Activated naive CD4-positive, alpha-beta T cell treated with anti-CD3 and anti-CD28 coated beads, Interleukin-2, amount 50 U/mL, for 72 hours (primary cell): ENCODE measurements around the gene PLXNB3. TPM values are rescaled to one million over a fixed set of nuclear protein-coding genes. Genes with fewer than 3 reads are reported as not detected.
"Not testable (repeated sequence)": the region's sequence is repeated elsewhere in the genome, so short reads cannot be mapped to it uniquely, and the experiment has no call there.

ENCODE experiments used
- ATAC-seq, 2 donors: fragments of 150-1000 bp; cut with Tn5 transposase; 2 replicates each; pipeline ENCODE4 v1.10.0; 2021; ENCODE audit warnings: mild to moderate bottlenecking in 2 of 2, moderate library complexity in 2 of 2
- DNase-seq, 2 donors: peaks; one replicate each; pipeline ENCODE4 v3.0.0; 2021 to 2022; ENCODE audit warnings: low spot score in 2 of 2
- H3K27ac Mint-ChIP-seq, 2 donors: one replicate each; pipeline ENCODE4 v1.8.0; 2022; ENCODE audit warnings: mild to moderate bottlenecking in 2 of 2, mixed read lengths in 2 of 2
- H3K36me3 Mint-ChIP-seq, 2 donors: one replicate each; pipeline ENCODE4 v1.8.0; 2022; ENCODE audit warnings: mixed read lengths in 2 of 2
- H3K9me3 Mint-ChIP-seq, 2 donors: one replicate each; pipeline ENCODE4 v1.8.0; 2022; ENCODE audit warnings: mixed read lengths in 2 of 2
- total RNA-seq, 2 donors: library from RNA; stranded (reverse); gene quantifications; one replicate each; pipeline ENCODE4 v1.2.3, GENCODE V29; 2022

The PLXNB3 gene
- total RNA-seq, 2 donors from 2014 or later, result 1.5 to 3.2 TPM

DNA sequence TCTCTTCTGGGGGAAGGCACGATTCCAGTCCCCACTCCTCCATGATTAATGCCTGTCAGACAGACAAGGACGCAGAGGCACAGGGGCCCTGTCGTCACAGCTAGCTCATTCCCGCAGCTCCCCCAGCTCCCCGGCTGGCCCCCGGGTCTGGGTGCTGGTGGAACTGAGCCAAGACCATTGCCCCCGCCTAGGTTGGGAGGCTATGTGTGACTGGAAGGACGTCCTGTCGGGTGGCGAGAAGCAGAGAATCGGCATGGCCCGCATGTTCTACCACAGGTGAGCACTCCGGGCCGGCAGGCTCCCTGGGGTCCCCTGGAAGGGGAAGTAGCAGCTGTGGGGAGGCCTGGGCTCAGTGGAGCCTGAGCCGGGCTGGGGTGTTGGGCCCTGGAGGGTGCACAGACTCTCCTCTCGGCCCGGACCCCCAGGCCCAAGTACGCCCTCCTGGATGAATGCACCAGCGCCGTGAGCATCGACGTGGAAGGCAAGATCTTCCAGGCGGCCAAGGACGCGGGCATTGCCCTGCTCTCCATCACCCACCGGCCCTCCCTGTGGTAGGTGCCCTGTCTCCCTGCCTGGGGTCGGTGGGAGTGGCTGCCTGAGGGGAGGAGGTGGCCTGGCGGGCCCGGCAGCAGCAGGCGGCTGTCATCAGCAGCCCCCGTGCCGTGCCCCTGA is 21.1 kb upstream of the PLXNB3 start:
- DNase-seq, H3K27ac Mint-ChIP-seq, H3K36me3 Mint-ChIP-seq, H3K9me3 Mint-ChIP-seq, ATAC-seq: not testable (repeated sequence)

DNA sequence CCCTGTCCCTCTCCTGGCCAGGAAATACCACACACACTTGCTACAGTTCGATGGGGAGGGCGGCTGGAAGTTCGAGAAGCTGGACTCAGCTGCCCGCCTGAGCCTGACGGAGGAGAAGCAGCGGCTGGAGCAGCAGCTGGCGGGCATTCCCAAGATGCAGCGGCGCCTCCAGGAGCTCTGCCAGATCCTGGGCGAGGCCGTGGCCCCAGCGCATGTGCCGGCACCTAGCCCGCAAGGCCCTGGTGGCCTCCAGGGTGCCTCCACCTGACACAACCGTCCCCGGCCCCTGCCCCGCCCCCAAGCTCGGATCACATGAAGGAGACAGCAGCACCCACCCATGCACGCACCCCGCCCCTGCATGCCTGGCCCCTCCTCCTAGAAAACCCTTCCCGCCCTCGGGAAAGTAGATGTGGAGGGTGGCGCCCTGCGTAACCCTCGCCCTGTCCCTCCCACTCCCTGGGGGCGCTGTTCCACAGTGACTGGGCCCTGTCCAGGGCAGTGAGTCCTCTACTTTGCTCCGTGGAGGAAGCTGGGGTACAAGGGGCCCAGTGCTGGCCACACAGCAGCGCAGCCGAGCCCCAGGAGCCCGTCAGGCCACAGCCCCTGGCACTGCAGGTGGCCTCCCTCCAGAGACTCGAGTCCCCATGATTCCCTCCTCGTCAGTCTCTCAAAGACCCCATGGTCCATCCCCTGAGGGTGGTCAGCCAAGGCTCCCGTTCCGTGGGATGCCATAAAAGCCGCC is 20.4 kb upstream of the PLXNB3 start:
- H3K9me3 Mint-ChIP-seq, ATAC-seq, H3K36me3 Mint-ChIP-seq, DNase-seq, H3K27ac Mint-ChIP-seq: not testable (repeated sequence)

DNA sequence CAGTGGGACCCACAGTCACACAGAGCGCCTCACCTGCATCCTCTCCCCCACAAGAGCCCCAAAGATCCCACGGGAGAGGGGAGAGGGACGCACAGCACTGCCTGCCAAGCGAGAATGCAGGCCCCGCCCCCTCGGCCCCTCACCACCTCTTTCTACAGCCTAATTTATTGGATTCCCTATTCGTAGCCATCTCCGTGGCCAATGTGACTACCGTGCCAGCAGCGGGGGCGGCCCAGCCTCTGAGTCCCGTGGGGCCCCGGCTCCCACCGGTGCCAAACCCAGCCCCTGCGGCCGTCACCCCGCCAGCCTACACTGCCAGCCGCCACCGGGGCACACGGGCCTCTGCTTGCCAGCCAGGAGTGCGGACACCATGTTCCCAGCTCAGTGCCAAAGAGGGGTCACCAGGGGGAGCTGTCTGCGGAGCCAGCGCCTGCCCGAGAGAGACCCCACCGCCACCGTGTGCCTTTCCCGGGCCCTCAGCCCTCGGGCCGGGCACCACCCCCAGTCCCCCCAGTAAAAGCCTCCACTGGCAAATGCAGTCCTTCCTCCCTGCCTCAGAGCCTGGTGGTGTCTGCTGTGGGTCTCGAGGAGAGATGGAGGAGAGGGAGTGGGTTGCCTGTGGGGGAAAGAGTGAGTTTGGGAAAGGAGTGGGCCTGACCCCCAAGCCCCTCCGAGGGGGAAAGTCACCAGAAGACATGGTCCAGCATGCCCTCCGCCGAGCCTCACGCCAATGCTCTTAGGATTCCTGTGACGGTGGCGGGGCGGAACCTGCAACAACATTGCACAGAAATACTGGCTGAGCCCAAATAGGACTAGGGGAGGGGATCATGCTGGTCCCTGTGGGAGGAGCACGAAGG is 19.6 kb upstream of the PLXNB3 start:
- ATAC-seq (no peak), DNase-seq (no peak)
- no peaks in the 10 kb centered on the region for H3K9me3 Mint-ChIP-seq
- H3K27ac Mint-ChIP-seq, result no peak overlapping the region
- no peaks in the 10 kb centered on the region for H3K36me3 Mint-ChIP-seq

DNA sequence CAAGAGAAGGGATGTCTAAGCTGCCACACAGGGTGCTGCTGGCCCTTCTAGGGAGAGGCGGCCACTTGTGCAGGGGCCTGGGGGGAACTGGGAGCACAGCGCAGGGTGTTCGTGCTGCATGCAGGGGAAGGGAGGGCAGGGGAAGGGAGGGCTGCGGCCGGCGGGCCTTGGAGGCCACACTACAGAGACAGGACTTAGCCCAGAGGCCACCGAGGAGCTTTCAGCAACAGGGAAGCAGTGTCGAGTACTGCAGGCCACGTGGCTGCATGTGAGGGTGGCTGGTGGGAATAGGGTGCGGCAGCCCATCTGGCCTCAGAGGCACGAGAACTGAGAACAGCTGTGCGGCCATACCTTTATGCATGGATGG is 19.0 kb upstream of the PLXNB3 start:
- not testable (repeated sequence) for H3K36me3 Mint-ChIP-seq, DNase-seq, ATAC-seq, H3K27ac Mint-ChIP-seq, H3K9me3 Mint-ChIP-seq

DNA sequence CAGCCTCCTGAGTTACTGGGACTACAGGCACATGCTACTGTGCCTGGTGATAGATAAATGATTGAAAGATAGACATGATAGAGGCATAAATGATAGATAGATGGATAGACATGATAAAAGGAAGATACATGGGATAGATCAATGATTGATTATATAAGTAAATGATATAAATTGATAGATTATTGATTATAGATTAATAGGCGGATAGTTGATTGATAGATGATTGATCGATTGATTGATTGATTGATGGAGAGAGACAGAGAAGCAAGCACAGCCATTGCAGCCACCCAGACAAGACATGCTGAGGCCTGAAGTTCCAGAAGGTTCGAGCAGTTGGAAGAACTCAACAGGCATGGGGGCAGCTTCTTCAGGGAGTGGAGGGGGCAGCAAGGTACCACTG is 17.7 kb upstream of the PLXNB3 start:
- ATAC-seq (no peak), DNase-seq (no peak)
- no peak overlapping the region for H3K27ac Mint-ChIP-seq
- H3K36me3 Mint-ChIP-seq, result no peaks in the 10 kb centered on the region
- H3K9me3 Mint-ChIP-seq, result no peaks in the 10 kb centered on the region

DNA sequence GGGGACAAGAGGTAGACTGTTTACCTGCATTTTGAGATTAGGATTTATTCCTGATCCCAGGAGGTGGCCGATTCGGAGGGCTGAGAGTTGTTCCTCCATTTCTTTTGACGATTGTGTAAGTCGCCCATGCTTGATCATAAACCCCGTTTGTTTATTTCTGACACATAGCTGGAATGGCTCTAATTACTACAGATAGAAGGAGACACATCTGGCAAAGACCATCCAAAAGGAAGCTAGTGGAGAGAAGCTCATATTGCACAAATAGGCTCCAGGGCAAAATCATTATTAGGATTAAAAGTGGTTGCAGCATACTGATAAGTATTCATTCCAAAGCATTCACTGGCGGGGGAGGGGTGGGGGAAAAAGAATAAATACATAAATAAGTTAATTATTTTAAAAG is 17.1 kb upstream of the PLXNB3 start:
- not testable (repeated sequence) for H3K27ac Mint-ChIP-seq, DNase-seq, H3K36me3 Mint-ChIP-seq, H3K9me3 Mint-ChIP-seq, ATAC-seq

DNA sequence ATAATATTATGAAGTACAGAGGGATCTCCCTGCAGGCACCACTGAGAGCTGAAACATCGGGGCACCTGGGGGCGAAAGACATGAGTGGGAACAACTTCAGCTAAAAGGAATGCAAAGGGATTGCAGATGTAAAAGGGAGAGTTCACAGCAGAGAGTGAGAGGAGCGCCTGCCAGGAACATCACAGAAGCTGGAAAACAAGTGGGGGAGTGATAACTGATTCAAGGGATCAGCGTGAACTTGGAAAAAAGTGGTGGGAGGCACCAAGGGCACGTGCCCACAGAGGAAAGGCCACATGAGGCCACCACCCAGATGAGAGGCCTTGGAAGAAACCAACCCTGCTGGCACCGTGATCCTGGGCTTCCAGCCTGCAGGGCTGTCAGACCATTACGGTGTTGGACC is 15.0 kb upstream of the PLXNB3 start:
- not testable (repeated sequence) for H3K36me3 Mint-ChIP-seq, DNase-seq, H3K27ac Mint-ChIP-seq, ATAC-seq, H3K9me3 Mint-ChIP-seq

DNA sequence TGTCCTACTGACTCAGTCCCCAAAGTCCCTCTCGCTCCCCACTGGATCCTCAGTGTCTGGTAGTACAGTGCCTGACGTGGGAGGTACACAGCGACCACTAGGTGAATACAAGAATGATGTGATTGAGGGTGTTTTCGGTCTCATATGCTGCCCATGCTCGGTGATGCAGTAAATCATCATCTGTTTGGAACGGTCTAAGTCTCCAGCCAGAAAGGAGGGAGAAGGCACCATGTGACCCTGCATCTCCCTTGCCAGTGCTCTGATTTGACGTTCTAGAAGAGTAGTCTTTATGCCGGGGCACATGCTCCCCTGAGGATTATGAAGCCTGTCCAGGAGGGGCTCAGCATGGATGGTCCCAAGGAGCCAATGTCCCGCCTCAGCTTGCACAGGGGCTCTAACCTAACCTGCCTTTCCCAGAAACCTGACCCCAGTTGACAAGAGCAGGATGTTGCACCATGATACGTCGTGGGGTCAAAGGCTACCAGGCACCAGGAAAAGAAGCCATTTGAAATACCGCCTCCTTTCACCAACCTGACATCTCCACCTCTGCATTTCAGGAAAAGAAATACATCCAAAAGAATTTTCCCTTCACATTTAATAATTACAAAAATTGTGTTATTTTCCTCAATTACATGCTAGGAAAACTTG is 13.8 kb upstream of the PLXNB3 start:
- Mint-ChIP-seq H3K27ac (no peak overlapping the region), H3K36me3 (no peaks in the 10 kb centered on the region), H3K9me3 (no peaks in the 10 kb centered on the region)
- no peak for DNase-seq
- ATAC-seq, result no peak

DNA sequence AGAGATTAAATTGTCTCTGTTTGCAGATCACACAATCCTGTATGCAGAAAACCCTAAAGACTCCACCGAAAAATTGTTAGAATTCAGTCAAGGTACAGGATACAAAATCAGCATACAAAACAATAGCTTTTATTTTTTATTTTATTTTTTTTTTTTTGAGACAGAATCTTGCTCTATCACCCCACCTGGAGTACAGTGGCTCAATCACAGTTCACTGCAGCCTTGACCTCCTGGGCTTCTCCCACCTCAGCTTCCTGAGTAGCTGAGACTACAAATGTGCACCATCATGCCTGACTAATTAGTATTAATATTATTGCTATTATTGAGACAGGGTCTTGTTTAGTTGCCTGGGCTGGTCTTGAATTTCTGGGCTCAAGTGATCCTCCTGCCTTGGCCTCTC is 8.9 kb upstream of the PLXNB3 start:
- no peaks in the 10 kb centered on the region for H3K9me3 Mint-ChIP-seq
- no peak for DNase-seq
- ATAC-seq, result no peak
- no peak overlapping the region for H3K27ac Mint-ChIP-seq
- no peaks in the 10 kb centered on the region for H3K36me3 Mint-ChIP-seq

DNA sequence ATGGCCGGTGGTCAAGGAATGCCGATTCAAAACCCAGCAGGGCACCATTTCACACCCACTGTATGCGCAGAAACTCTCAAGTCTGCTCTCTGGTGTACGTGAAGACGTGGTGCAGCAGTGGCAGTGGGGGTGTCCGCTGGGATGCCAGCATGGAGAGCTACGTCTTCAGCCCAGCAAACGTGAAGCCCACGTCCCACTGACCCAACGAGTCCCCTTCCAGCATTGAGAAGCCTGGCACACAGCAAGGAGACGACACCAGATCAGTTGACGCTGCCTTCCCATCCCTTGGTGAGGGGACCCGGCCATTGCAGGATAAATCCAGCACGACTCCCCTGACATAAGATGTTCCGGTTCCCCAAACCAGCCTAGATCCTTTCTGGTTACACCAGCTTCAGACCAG is 2.2 kb upstream of the PLXNB3 start:
- Mint-ChIP-seq H3K9me3 (no peaks in the 10 kb centered on the region), H3K27ac (no peak overlapping the region), H3K36me3 (no peaks in the 10 kb centered on the region)
- DNase-seq (no peak), ATAC-seq (no peak)

DNA sequence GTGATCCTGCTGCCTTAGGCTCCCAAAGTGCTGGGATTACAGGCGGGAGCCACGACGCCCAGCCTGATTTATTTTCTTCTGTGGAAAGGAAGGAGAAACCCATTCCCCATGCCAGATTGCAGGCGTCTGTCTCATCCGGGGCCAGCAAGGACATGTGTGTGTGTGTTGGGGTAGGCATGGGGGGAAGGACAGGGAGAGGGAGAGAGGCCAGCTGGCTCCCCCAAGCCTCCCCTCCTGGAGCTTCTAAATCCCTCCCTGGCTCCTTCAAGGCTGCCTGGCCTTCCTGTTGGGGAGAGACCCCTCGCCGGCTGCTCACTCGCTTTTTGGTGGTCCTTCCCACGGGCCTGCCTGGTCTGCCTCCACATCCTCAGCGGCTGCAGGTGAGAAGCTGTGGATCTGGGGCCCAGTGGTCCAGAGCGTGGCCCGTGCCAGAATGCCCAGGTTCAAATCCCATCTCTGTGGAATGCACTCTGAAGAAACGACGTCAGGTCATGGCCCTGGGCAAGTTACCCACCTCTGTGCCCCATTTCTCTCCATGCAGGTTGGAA is 1.3 kb upstream of the PLXNB3 start:
- ATAC-seq, result no peak
- DNase-seq, result no peak
- no peak overlapping the region for H3K27ac Mint-ChIP-seq
- H3K9me3 Mint-ChIP-seq, result no peaks in the 10 kb centered on the region
- no peaks in the 10 kb centered on the region for H3K36me3 Mint-ChIP-seq

DNA sequence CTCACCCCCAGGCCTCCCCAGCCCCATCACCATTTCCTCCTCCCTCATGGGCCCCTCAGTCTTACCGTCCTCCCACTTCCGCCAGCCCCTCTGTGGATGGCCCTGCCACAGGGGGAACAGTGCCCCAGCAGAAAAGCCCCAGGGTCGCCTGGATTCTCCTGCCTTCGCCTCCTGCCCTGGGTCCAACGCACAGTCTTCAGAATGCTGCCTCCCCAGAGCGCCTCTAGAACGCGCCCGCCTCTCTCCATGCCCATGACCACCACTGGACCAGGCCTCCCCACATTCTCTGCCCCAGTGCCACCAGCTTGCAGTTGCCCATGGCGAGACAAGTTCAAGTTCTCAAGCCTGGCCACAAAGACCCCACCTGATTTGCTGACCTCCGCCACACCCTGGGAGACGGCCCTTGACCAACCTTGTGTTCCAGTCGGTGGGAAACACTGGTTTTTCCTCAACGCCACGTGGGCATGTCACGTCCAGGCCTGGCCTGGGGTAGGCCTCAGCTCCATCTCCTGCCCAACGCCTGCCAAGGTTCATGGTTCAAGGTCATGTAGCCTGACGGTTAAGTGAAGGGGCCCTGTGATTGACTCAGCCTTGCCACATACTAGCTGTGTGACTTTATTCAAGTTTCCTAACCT is 634 bp upstream of the PLXNB3 start:
- H3K36me3 Mint-ChIP-seq, result no peaks in the 10 kb centered on the region
- no peaks in the 10 kb centered on the region for H3K9me3 Mint-ChIP-seq
- ATAC-seq, result no peak

DNA sequence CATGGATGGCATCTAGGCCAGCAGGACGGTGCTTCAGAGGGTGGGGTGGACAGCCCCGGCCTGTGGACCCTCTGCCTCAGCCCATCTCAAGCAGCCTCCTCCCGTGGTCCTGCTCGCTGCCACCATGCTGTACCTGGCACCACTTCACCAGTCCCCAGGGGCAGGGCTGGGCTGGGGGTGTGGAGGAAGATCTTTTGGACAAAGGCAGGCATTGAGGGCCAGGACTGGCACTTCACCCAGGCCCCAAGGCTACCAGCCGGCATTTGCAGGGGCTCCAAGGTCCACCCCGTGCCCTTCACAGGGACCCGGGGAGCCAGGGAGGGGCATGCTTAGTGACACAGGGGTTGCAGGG is 713 bp downstream of the PLXNB3 start:
- ATAC-seq (no peak), DNase-seq (no peak)
- Mint-ChIP-seq H3K27ac (no peak overlapping the region), H3K36me3 (no peaks in the 10 kb centered on the region), H3K9me3 (no peaks in the 10 kb centered on the region)

More for the DNA sequence above, 634 bp upstream of the PLXNB3 start:
- H3K27ac Mint-ChIP-seq, result peak overlapping the region in 1 of 2 donors; percentile 63
- no peak for DNase-seq

DNA sequence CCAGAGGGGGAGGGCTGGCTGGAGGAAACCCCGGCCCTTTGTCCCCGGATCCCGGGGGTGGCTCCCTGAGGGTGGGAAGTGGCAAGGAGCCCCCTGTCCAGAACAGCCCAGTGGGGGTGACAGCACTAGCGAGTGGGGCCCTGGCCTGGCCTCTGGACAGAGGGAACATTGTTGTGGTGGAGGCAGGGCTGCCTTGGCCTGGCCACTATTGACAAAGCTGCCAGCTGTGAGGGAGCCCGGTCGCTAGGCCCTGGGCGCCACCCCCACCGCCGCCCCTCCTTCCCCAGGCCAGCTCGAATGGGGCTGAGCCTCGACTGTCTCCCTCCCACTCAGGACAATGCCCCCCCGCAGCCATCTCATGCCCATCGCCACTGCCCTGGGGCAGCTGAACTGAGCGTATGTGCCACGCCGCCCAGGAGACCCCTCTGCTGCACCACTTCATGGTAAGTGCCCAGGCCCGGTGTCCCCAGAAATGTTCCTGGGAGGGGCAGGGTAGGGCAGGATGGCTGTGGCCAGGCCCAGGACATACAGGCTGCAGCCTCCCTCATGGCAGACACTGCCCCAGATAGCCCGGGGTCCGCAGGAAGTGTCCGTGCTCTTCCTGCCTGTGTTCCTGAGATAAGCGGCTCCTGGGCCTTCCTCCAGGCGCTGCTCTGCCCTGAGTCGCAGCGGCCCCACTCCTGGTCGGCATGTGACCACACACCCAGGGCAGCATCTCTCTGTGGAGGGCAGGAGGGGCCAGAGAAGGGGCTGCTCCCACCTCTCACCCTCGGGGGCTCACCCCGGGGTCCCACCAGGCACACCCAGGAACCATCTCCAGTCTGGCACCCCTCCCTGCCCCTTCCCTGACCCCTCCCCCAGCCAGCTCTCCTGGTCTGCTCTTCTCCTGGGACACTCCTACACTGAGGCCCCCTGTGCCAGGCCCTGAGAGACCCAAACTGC is 1.4 kb downstream of the PLXNB3 start:
- DNase-seq (no peak), ATAC-seq (no peak)
- Mint-ChIP-seq H3K9me3 (no peaks in the 10 kb centered on the region), H3K27ac (no peak overlapping the region), H3K36me3 (no peaks in the 10 kb centered on the region)

DNA sequence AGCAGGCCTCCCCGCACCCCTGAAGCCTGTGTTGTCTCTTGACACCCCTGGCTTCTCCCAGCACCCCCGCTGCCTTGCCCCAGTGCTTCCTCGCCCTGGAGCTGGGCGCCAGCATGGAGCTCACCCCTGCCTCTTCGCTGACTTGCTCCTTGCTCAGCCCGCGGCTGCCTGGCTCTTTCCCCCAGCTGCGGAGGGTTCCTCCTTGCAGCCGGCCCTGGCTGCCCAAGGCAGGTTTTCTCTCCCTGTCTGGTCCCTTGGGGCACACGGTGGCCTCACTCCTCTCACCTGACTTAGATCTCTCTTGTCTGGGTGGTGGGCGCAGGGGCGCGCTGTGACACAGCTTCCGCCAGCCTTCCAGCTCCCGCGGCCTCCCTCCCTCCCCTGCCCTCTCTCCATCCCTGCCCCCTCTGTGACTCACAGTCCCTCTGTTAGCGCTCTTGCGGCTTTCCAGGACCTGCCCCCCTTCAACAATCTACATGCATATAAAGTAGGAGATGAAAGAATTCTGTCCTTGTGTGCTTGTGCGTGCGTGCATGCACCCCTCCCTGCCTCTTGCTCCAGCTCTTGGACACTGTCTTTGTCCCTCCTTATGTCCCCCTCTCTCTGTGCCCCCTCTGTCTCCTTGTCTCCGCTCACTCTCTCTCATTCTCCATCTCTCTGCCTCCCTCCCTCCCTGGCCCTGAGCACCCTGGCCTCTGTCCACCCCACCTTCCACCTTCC is 2.2 kb downstream of the PLXNB3 start:
- Mint-ChIP-seq H3K27ac (peak overlapping the region; percentile 75 to 81), H3K9me3 (no peaks in the 10 kb centered on the region), H3K36me3 (no peaks in the 10 kb centered on the region)
- ATAC-seq (peak; percentile 69 to 81), DNase-seq (no peak)
